HepG2 (cell line): ENCODE data around the gene DNAAF3. TPM values are rescaled to one million over a fixed set of nuclear protein-coding genes. Genes with fewer than 3 reads are reported as not detected.
A peak's percentile ranks its signal among the peaks of the same experiment; 100 is the strongest.

ENCODE experiments used
- ARID4A ChIP-seq: sonication (generic); formaldehyde crosslinking; IDR thresholded peaks from 2 replicates; pipeline ENCODE4 v1.5.0; 2020; ENCODE audit warnings: mild to moderate bottlenecking, missing genetic modification reagents, borderline replicate concordance
- EED ChIP-seq: sonication (generic); formaldehyde crosslinking; IDR thresholded peaks from 2 replicates; pipeline ENCODE4 v1.5.0; 2020; ENCODE audit warnings: mild to moderate bottlenecking, missing genetic modification reagents
- GABPB1 ChIP-seq: IDR thresholded peaks from 2 replicates; pipeline ENCODE4 v1.6.1; 2016; ENCODE audit warnings: mild to moderate bottlenecking, missing genetic modification reagents, moderate library complexity, missing compliant biosample characterization
- KDM3A ChIP-seq: IDR thresholded peaks from 2 replicates; pipeline ENCODE4 v1.6.1; 2018; ENCODE audit warnings: low read depth, missing compliant biosample characterization
- MTA1 ChIP-seq: sonication (generic); formaldehyde crosslinking; IDR thresholded peaks from 2 replicates; pipeline ENCODE4 v1.4.0; 2020; ENCODE audit warnings: missing genetic modification reagents, mild to moderate bottlenecking, borderline replicate concordance
- MTF1 ChIP-seq: sonication (generic); formaldehyde crosslinking; IDR thresholded peaks from 2 replicates; pipeline ENCODE4 v1.5.0; 2020; ENCODE audit warnings: missing genetic modification reagents
- NRL ChIP-seq: sonication (generic); formaldehyde crosslinking; IDR thresholded peaks from 2 replicates; pipeline ENCODE4 v1.5.0; 2020; ENCODE audit warnings: missing genetic modification reagents, mild to moderate bottlenecking, moderate library complexity, borderline replicate concordance
- PHF8 ChIP-seq: sonication (generic); formaldehyde crosslinking; IDR thresholded peaks from 2 replicates; pipeline ENCODE4 v1.5.0; 2020; ENCODE audit warnings: missing genetic modification reagents
- SNRNP70 ChIP-seq: fragments of 200-400 bp; formaldehyde crosslinking; IDR thresholded peaks from 2 replicates; pipeline ENCODE4 v1.6.1; 2017; ENCODE audit warnings: mild to moderate bottlenecking, low read depth, low read length, moderate library complexity
- SP1 ChIP-seq, 2 experiments: fragments of 450-650 bp in 1 of 2; sonication (generic) in 1 of 2; formaldehyde crosslinking in 1 of 2; IDR thresholded peaks; 2 replicates each; pipeline versions ENCODE4 v1.4.0 to v1.6.1; 2016 to 2020; ENCODE audit warnings: missing genetic modification reagents in 1 of 2
- SRF ChIP-seq: IDR thresholded peaks from 2 replicates; pipeline ENCODE4 v1.6.1; 2011; ENCODE audit warnings: mild to moderate bottlenecking, low read depth, low read length, moderate library complexity
- TBX2 ChIP-seq: sonication (generic); formaldehyde crosslinking; IDR thresholded peaks from 2 replicates; pipeline ENCODE4 v1.5.0; 2020; ENCODE audit warnings: missing genetic modification reagents, mild to moderate bottlenecking, borderline replicate concordance
- ZBTB21 ChIP-seq: sonication (generic); formaldehyde crosslinking; IDR thresholded peaks from 2 replicates; pipeline ENCODE4 v1.4.0; 2020; ENCODE audit warnings: missing genetic modification reagents
- ZBTB4 ChIP-seq: sonication (generic); formaldehyde crosslinking; IDR thresholded peaks from 2 replicates; pipeline ENCODE4 v1.4.0; 2020; ENCODE audit warnings: missing genetic modification reagents, mild to moderate bottlenecking, borderline replicate concordance
- ZNF510 ChIP-seq: sonication (generic); formaldehyde crosslinking; IDR thresholded peaks from 2 replicates; pipeline ENCODE4 v1.4.0; 2020; ENCODE audit warnings: low read depth, mild to moderate bottlenecking, missing genetic modification reagents
- ZNF670 ChIP-seq: sonication (generic); formaldehyde crosslinking; IDR thresholded peaks from 2 replicates; pipeline ENCODE4 v1.8.0; 2022; ENCODE audit warnings: mild to moderate bottlenecking, missing genetic modification reagents, borderline replicate concordance
- polyA plus RNA-seq, 8 experiments: library from polyadenylated mRNA; depleted of rRNA in 3 of 8; stranded (reverse) in 7 of 8; unstranded in 1 of 8; fragments of >200 nt; fragmentation: Illumina TruSeq in 4 of 8; extraction: Trizol in 4 of 8; gene quantifications; 2 replicates each; pipeline versions ENCODE4 v1.2.1 to v1.2.3, GENCODE V29; 2011 to 2016; ENCODE audit warnings: low read depth in 4 of 8, missing spikeins in 1 of 8, mixed read lengths in 1 of 8; ENCODE audit not compliant: insufficient read depth in 1 of 8
- total RNA-seq, 5 experiments: library from RNA; depleted of rRNA; stranded (reverse); fragments of >200 nt; fragmentation: Illumina TruSeq; extraction: Trizol; gene quantifications; 2 replicates each; pipeline ENCODE4 v1.2.3, GENCODE V29; 2016; ENCODE audit warnings: low read depth in 1 of 5

The DNAAF3 gene
- total and polyA plus RNA-seq, 2 of the 13 experiments (the other 11 are each of a cell fraction or from before 2014, with no cell fraction given) = 0.30 to 0.40 TPM

- TF ChIP-seq ARID4A (peak; percentile 19; the same call in 1 of the 2 replicates), SP1 (IDR thresholded peaks at IDR 0.05) (no peak), SP1 (CRISPR knock-in tag; IDR thresholded peaks at IDR 0.05) (0 out of 2 replicates have a peak, but pooled peaks have one; percentile 54), ZBTB21 (no peak), ZBTB4 (CRISPR knock-in tag) (no peak), TBX2 (CRISPR knock-in tag) (no peak), ZNF670 (CRISPR knock-in tag) (0 out of 2 replicates have a peak, but pooled peaks have one; percentile 30), NRL (CRISPR knock-in tag) (0 out of 2 replicates have a peak, but pooled peaks have one; percentile 34), ZNF510 (no peak), MTF1 (CRISPR knock-in tag) (no peak), SNRNP70 (no peak), GABPB1 (CRISPR knock-in tag) (peak; percentile 68; the same call in 1 of the 2 replicates), PHF8 (no peak), SRF (no peak), MTA1 (CRISPR knock-in tag) (0 out of 2 replicates have a peak, but pooled peaks have one; percentile 27), EED (no peak), KDM3A (CRISPR knock-in tag) (no peak)
These were observed 10.0 kb downstream of the DNAAF3 start (continued) for GRCh38 chr19:55156202-55157063.
